Muscle layer of duodenum (tissue), 2 donors: ENCODE data around the gene PER3.

Experiments
- H3K27ac ChIP-seq: one replicate; pipeline ENCODE4 v1.7.0; 2013; ENCODE audit warnings: mild to moderate bottlenecking, low read length
- H3K27me3 ChIP-seq: one replicate; pipeline ENCODE4 v1.7.0; 2013; ENCODE audit warnings: low read depth, mild to moderate bottlenecking, control low read depth, low read length
- H3K36me3 ChIP-seq, 2 donors: one replicate each; pipeline ENCODE4 v1.7.0; 2013; ENCODE audit warnings: low read length in 2 of 2, control low read depth in 1 of 2, mild to moderate bottlenecking in 1 of 2; ENCODE audit not compliant: insufficient read depth in 2 of 2, control insufficient read depth in 1 of 2
- H3K4me1 ChIP-seq, 2 donors: one replicate each; pipeline ENCODE4 v1.7.0; 2013; ENCODE audit warnings: low read length in 2 of 2, mild to moderate bottlenecking in 2 of 2, control low read depth in 1 of 2, moderate library complexity in 1 of 2; ENCODE audit not compliant: insufficient read depth in 2 of 2, control insufficient read depth in 1 of 2
- H3K4me3 ChIP-seq, 2 donors: one replicate each; pipeline ENCODE4 v1.7.0; 2013; ENCODE audit warnings: low read length in 2 of 2, low read depth in 1 of 2, mild to moderate bottlenecking in 1 of 2
- H3K9me3 ChIP-seq, 2 donors: one replicate each; pipeline ENCODE4 v1.7.0; 2013; ENCODE audit warnings: low read length in 2 of 2, control low read depth in 1 of 2, mild to moderate bottlenecking in 1 of 2; ENCODE audit not compliant: control insufficient read depth in 1 of 2
- donor health status: healthy.

The PER3 gene

DNA sequence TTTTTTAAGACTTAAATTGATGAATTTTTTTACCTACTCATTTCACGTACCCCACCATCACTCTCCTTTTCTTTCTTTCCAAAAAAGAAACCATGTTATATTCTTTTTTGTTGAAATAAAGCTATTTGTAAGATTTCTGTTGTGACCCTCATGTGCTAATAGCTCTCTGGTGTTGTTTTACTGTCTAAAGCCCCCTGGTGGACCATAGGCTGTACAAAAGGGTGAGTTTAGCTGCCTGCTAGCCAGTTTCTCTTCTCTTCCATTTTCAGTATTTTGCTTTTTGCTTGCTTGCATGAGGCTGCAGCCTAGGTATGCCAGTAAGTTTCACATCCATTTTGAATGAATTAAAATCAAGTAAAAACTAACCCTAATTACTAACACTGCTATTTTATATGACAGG is 28.6 kb upstream of the PER3 start:
- no peak overlapping the region for H3K27ac ChIP-seq
- no peak overlapping the region for H3K4me3 ChIP-seq
- peaks cover 0 to 10% of the 10 kb centered on the region in 2 donors for H3K4me1 ChIP-seq
- no peaks in the 10 kb centered on the region for H3K36me3 ChIP-seq
- no peaks in the 10 kb centered on the region for H3K27me3 ChIP-seq
- no peaks in the 10 kb centered on the region for H3K9me3 ChIP-seq

DNA sequence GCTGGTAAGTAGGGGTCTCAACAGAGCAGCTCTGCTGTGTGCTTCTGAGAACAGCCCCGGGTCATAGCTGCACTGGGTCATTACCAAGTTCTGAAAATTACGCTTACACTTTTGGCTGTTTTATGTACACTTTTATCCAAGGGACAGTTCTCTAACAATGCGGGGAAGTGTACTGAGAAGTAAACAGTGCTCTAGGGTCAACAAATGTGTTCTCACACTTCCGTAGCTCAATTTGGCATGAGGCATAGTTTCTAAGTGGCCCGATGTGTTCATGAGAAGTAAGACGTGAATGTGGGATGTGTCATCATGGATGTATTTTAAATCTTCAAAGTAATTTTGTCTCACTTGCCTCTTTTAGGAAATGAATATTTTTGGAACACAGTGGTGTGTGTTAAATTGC is 23.8 kb upstream of the PER3 start:
- no peaks in the 10 kb centered on the region for H3K36me3 ChIP-seq
- H3K27me3 ChIP-seq = no peaks in the 10 kb centered on the region
- H3K4me1 ChIP-seq = no peaks in the 10 kb centered on the region
- H3K4me3 ChIP-seq = no peak overlapping the region
- no peak overlapping the region for H3K27ac ChIP-seq
- H3K9me3 ChIP-seq = no peaks in the 10 kb centered on the region

DNA sequence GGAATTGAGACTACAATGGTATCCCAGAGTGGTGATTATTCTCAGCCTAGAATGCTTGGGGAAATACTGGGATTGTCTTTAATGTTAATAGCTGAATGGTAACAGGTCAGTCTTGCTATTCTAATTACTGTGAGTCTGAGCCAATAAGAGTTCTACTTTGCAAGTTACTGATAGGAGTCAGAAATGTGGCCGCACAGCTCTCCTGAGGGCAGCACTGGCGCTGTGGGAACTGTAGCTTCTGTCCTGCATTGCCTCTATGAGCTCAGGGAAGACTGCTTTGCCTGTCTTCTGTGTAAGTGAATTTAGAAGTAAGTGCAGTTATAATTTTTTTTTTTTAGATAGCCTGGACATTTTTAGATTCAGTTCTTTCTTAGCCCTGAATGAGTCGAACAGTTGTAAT is 23.0 kb upstream of the PER3 start:
- Histone ChIP-seq H3K27me3 (no peaks in the 10 kb centered on the region), H3K4me3 (no peak overlapping the region), H3K36me3 (no peaks in the 10 kb centered on the region), H3K4me1 (no peaks in the 10 kb centered on the region), H3K27ac (no peak overlapping the region), H3K9me3 (no peaks in the 10 kb centered on the region)

DNA sequence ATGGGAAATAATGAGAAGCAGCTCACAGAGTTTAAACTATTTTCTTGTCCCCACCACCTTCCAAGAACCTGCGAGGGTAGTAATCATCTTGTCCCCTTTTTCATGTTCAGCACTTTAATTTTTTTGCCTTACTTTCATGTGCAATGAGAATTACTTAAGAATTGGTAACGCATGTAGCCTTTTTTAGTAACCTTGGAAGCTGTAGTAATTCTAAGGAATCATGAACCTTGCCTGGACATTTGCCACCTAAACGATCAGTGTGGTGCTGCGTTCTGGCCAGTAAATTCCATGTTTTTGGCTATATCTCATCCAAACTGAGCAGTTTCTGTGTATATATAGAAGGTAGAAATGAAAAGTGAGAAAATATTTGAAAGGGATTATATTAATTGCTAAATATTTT is 16.9 kb upstream of the PER3 start:
- no peak overlapping the region for H3K4me3 ChIP-seq
- peaks cover 0 to 6% of the 10 kb centered on the region in 2 donors for H3K36me3 ChIP-seq
- H3K27me3 ChIP-seq = no peaks in the 10 kb centered on the region
- H3K4me1 ChIP-seq = peaks cover 2 to 12% of the 10 kb centered on the region in 2 donors
- H3K9me3 ChIP-seq = no peaks in the 10 kb centered on the region
- H3K27ac ChIP-seq = no peak overlapping the region

DNA sequence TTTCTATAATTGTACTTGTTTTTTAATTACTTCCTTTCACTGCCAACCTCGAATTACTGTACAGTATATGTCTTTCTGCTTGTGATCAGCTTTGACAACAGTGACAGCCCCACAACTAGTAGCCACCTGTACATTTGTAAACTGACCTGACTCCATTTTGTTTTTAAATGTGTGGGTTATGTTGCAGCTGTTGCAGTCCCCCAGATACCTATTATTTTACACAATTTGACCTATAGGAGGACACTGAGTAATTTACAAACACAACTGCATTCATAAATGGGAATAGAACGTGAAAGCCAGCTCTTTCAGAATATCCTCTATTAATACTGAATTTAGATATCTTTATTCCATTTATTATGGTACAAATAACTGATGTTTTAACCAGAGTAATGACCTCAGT is 15.5 kb upstream of the PER3 start:
- Histone ChIP-seq H3K9me3 (no peaks in the 10 kb centered on the region), H3K4me1 (peaks cover 4 to 23% of the 10 kb centered on the region in 2 donors), H3K27ac (no peak overlapping the region), H3K27me3 (no peaks in the 10 kb centered on the region), H3K4me3 (no peak overlapping the region), H3K36me3 (peaks cover 0 to 6% of the 10 kb centered on the region in 2 donors)

DNA sequence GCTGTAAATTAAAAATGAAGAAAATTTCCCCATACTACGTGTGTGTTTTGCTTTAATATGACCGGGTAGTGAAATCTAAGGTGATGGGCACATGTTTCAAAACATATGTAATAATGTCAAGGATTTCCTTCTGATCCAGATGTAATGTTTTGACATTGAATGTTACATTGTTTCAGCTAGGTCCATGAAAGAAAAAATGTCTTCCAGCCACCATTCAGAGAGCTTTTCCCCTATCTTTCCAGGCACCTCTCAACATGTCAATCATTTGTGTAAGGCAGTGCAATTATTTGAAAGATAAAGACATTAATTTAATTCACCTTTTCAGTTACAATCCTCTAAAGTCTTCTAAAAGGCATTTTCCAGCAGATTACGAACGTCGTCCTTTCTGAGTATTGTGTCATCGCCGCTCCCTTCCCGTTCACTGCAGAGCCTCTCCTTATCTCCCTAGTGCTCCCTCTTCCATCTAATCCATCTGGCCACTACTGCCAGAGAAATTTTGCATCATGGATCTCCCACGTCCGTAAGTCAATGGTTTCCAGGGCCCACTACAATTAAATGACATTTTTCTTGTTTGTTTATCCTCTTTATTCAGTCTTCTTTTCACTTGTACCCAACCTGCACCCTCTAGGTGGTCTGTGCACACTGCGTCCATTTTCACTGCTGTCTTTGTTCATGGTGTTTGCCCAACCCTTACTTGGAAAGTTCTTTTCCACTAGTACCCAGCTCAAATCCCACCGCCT is 14.2 kb upstream of the PER3 start:
- Histone ChIP-seq H3K4me1 (peaks cover 4 to 23% of the 10 kb centered on the region in 2 donors), H3K4me3 (no peak overlapping the region), H3K9me3 (no peaks in the 10 kb centered on the region), H3K27me3 (no peaks in the 10 kb centered on the region), H3K36me3 (peaks cover 0 to 6% of the 10 kb centered on the region in 2 donors), H3K27ac (no peak overlapping the region)

DNA sequence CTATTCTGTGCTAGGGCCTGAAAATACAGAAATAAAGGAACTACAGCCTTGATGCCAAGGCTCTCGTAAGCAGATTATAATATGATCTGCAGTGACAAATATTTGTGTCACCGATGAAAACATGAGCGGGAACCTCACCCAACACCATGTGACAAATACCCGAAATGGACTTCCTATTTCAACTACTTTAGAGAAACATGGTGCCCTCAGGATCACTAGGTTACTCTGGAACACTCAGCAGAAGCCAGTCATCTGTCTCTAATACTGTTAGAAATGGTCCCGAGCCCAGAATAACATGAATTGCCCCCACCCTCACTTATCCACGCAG is 13.5 kb upstream of the PER3 start:
- peaks cover 0 to 6% of the 10 kb centered on the region in 2 donors for H3K36me3 ChIP-seq
- H3K27ac ChIP-seq = peak overlapping the region; percentile 70
- H3K4me3 ChIP-seq = peak overlapping the region; percentile 85 to 96
- H3K27me3 ChIP-seq = no peaks in the 10 kb centered on the region
- H3K9me3 ChIP-seq = no peaks in the 10 kb centered on the region
- H3K4me1 ChIP-seq = peaks cover 4 to 23% of the 10 kb centered on the region in 2 donors

DNA sequence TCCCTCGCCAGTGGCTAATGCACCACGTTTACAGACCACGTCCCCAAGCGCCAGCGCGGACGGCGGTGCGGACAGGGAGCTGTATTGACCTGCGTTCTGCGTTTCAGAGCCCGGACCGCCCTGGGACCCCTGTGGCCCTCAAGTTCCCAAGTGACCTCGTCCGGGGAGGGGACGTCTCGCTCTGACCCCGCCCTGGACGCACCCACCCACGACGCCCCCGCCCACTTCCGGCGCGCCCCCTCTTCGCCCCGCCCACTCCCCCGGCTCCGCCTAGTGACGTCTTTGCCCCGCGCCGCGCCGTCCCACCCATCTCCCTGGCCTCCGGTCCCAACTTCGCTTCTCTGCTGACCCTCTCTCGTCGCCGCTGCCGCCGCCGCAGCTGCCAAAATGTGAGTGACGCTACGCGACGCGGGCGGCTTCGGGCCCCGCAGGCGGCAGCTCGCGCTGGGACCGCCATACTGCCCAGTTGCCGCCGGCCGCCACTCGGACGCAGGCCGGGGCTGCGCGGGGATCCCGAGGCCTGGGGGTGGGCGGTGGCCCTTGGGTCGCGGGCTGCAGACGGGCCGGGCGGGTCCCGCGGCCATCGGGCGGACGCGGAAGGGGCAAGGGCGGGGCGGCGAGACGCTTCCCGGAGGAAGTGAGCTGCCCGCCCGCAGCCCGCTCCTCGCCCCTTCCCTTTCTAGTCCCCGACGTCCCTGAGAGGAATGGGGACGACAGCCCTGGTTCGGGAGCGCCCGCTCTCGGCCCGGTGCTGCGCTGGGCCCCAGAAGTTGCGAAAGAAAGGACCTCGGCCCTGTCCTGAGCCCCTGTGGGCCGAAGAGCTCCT is 12.9 kb upstream of the PER3 start, which contains the start of gene VAMP3:
TSS of gene VAMP3 (plus strand) at position 300 of the 826 bp plus-strand sequence. CDS start at position 388, 88 bp downstream.
- Histone ChIP-seq H3K36me3 (peaks cover 0 to 6% of the 10 kb centered on the region in 2 donors), H3K27ac (peak within 1 kb of the TSS; percentile 70), H3K27me3 (no peaks in the 10 kb centered on the region), H3K4me3 (peak within 1 kb of the TSS; percentile 89 to 96), H3K9me3 (no peaks in the 10 kb centered on the region), H3K4me1 (peaks cover 4 to 23% of the 10 kb centered on the region in 2 donors)

DNA sequence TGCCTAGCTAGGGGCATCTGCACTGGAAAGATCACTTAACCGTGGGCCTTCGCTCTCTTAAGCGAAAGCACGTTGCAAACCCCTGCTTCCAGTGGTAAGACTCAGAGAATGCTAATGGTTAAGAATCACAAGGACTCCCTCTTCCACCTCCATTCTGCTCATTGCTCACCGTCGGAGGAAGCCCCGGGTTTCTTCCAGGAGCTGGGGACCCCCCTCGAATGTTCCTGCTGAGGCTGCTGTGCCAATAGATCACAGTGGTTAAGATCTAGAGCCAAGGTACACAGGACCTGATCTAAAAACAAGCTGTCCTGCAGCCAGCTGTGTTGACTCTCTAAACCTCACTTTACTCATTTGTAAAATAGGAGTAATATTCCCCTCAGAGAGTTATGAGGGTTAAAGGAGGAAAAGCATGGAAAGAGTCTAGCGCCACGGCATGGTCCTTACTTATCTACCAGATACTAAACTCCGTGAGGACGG is 12.2 kb upstream of the PER3 start:
- Histone ChIP-seq H3K36me3 (peaks cover under 1 to 9% of the 10 kb centered on the region in 2 donors), H3K4me1 (peaks cover 4 to 23% of the 10 kb centered on the region in 2 donors), H3K4me3 (peak overlapping the region; percentile 89 to 96), H3K9me3 (no peaks in the 10 kb centered on the region), H3K27me3 (no peaks in the 10 kb centered on the region), H3K27ac (peak overlapping the region; percentile 67)

DNA sequence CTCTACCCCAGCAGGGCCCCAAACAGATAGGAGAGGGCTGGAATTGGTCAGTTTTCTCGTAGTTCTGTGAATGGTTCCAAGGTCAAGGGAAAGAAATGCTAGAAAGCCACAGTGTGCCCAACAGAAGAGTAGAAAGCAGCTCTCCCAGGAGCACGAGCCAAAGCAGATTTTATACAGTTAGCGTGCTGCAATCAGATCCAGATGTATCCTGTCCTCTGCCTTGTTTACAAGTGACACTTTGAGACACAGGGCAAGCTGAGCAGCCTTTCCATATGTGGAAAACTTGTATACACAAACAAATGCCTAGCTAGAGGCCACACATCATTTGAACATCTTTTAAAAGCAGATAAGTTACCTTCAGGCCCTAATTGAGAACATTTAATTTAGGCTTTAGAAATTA is 6.5 kb upstream of the PER3 start:
- H3K27me3 ChIP-seq = no peaks in the 10 kb centered on the region
- no peak overlapping the region for H3K4me3 ChIP-seq
- no peak overlapping the region for H3K27ac ChIP-seq
- H3K36me3 ChIP-seq = peaks cover 38 to 45% of the 10 kb centered on the region in 2 donors
- no peaks in the 10 kb centered on the region for H3K9me3 ChIP-seq
- H3K4me1 ChIP-seq = peaks cover 0 to 14% of the 10 kb centered on the region in 2 donors

DNA sequence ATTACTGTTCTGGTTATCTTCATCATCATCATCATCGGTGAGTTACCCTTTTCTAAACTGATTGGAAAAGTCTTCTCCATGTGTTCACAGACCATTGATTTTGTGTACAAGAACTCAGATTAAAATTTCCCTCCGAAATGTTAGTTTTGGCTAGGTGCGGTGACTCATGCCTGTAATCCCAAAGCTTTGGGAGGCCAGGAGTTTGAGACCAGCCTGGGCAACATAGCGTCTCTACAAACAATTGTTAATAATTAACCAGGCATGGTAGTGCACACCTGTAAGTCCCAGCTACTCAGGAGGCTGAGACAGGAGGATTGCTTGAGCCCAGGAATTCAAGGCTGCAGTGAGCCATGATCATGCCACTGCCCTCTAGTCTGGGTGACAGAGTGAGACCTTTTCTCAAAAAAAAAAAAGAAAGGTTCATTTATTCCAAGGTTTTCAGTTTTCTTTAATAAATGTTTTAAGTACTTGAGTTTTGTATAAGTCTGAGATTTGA is 5.9 kb upstream of the PER3 start:
- H3K36me3 ChIP-seq = peaks cover 38 to 45% of the 10 kb centered on the region in 2 donors
- no peak overlapping the region for H3K27ac ChIP-seq
- H3K9me3 ChIP-seq = no peaks in the 10 kb centered on the region
- H3K4me3 ChIP-seq = no peak overlapping the region
- H3K27me3 ChIP-seq = no peaks in the 10 kb centered on the region
- peaks cover 0 to 14% of the 10 kb centered on the region in 2 donors for H3K4me1 ChIP-seq
